CD4-positive, alpha-beta T cell treated with Interleukin-4 for 1 hour (primary cell): Measurements from ENCODE around the gene GNB1.
"Not testable (repeated sequence)": the region's sequence is repeated elsewhere in the genome, so short reads cannot be mapped to it uniquely, and the experiment has no call there.

Experiments used
- DNase-seq, 2 donors: peaks; one replicate each; pipeline ENCODE4 v3.0.0-alpha.2; 2020 to 2022

Gene GNB1

DNA sequence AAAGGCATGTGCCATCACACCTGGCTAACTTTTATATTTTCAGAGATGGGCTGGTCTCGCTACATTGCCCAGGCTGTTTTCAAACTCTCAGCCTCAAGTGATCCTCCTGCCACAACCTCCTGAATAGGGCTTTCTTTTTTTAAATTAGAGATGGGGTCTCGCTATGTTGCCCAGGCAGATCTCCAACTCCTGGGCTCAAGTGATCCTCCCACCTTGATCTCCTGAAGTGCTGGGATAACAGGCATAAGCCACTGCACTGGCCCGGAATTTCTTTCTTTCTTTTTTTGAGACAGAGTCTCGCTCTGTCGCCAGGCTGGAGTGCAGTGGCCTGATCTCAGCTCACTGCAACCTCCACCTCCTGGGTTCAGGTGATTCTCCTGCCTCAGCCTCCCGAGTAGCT is 34.7 kb downstream of the GNB1 start:
- not testable (repeated sequence) for DNase-seq

DNA sequence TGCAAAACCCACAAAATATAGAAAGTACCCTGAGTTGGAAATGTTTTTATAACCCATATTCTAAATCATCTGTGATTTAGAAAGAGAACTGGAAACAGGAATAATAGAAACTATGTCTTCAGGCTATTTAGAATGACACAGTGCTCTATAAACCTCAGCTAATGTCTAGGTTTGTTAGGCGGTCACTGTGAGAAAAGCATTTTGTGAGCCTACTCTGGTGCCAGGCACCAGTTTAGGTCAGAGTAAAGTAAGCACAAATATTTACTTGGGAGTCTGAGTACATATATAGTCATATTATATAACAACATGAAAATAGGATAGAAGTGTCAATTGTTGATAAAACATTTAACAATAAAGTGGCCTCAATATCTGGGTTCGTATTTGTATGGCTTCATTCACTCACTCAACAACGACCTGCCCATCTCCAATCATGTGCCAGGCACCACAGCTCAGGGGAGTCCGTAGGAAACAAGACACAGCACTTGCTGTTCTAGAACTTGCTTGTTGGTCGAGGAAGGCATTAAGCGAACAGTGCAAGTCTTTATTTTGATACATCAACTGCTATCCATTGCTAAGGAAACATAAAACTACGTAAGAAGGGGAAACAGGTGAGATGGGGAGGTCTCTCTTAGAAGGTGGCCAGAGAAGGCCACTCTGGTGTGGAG is 37.2 kb downstream of the GNB1 start:
- no peak for DNase-seq

GRCh38 chr1:1852619-1853414 is 38.1 kb downstream of the GNB1 start:
- DNase-seq = no peak

- DNase-seq = no peak
Observed at GRCh38 chr1:1847890-1848289, 43.0 kb downstream of the GNB1 start.

DNA sequence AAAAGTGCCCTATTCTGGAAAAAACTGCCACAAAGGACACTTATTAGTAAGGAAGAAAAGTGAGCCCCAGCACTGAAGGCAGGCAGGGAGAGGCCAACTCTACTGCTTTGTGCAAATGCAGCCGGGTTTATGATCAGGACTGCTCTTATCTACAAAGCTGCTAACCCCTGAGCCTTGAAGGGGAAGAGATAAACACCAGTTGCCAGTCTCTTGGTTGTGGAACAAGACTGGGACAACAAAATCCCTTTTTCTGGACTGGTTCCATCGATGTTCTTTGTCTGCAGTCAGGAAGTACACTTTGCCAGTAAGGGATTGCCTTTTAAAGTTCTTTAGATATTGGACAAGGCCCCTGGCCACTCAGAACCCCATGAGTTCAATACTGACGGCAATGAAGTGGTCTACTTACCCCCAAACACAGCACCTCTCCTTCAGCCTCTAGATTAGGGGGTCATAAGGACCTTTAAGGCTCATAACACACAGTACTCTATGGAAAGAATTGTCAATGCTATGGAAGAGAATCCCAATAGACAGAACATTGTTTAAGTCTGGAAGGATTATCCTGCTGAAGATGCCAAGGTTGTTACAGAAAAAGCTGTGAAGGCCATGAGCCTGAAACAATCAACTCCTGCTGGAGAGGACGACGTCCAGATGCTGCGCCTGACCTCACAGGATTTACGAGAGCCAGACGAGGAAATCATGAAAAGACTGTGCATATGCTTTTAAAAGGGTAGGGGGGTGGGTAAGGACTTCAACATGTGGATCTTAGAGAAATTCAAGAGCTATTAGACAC is 43.6 kb downstream of the GNB1 start:
- no peak for DNase-seq

DNA sequence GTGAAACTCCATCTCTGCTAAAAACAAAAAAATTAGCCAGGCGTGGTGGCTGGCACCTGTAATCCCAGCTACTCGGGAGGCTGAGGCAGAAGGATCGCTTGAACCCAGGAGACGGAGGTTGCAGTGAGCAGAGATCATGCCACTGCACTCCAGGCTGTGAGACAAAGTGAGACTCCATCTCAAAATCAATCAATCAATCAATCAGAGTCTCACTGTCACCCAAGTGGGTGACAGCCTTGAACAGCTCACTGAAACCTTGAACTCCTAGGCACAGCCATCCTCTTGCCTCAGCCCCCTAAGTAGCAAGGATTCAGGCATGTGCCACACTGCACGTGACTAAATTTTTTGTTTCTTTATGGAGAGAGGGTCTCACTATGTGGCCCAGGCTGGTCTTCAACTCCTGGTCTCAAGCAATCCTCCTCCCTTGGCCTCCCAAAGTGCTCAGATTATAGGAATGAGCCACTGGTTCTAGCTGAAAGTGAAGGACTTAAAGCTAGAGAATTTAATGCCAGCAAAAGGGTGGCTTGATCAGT is 44.4 kb downstream of the GNB1 start:
- DNase-seq = no peak

GRCh38 chr1:1842360-1843146 is 48.3 kb downstream of the GNB1 start:
- DNase-seq = no peak

DNA sequence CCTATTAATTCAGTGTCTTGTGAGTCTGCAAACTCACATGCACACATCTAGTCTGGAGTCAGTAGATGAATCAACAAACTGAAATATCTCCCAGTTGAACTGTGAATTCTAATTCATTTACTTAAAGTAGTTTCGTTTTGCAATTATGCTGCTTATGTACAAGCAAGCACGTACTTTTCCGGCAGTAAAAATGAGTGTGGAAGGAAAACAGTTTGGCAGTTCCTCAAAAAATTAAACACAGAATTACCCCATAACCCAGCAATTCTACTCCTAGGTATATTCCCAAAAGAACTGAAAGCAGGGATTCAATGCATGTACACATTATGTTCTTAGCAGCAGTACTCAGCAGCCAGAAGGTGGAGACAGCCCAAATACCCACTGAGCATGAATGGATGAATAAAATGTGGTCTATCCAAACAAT is 49.3 kb downstream of the GNB1 start:
- DNase-seq = no peak

DNA sequence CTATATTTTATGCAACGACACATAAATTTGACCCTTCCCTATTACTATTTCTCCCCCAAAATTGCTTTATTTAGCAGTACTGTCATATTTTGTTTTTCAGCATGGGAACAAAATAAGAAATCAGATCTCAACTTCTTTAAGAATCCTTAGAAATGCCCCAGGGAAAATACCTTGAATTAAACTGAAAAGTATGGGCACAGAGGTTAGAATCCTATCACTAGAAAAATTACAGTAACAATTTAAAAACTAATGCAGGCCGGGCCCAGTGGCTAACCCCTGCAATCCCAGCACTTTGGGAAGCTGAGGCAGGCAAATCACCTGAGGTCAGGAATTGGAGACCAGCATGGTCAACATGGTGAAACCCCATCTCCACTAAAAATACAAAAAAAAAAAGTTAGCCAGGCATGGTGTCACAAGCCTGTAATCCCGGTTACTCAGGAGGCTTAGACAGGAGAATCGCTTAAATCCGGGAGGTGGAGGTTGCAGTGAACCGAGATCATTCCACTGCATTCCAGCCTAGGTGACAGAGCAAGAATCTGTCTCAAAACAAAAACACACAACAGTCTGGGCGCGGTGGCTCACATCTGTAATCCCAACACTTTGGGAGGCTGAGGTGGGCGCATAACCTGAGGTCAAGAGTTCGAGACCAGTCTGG is 51.4 kb downstream of the GNB1 start:
- DNase-seq = no peak

DNA sequence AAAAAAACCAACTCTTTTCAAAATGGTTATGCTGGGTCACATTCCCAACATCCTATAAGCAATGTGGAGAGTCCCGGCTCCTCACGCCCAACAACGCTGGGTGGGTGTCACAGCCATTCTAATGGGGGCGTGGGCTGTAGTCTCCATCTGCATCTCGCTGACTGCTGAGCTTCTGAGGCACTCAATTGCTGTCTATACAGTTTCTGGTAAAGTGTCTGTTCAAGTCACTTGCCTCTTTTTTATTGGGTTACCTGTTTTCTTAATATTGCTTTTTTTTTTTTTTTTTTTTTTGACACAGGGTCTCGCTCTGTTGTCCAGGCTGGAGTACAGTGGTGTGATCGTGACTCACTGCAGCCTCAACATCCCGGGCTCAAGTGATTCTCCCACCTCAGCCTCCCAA is 54.8 kb downstream of the GNB1 start:
- DNase-seq = no peak

DNA sequence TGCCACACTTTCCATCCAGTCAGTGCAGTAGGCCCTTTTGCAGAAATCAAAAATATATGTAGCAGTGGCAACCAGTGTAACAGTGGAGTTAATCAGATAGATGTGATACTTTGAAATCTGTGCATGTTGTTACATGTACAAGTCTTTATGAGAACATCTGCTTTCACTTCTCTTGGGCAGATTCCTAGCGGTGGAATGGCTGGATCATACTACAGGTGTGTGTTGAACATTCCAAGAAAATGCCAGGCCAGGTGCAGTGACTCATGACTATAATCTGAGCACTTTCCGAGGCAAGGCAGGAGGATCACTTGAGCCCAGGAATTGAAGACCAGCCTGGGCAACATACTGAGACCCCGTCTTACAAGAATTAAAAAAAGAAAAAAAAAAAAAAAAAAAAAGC is 55.3 kb downstream of the GNB1 start:
- DNase-seq = no peak

- peak in 1 of 2 donors; percentile 41 for DNase-seq
Observed at GRCh38 chr1:1833916-1834325, 57.0 kb downstream of the GNB1 start.

- DNase-seq = peak in 1 of 2 donors; percentile 28
Observed at GRCh38 chr1:1833456-1833855, 57.4 kb downstream of the GNB1 start.

DNA sequence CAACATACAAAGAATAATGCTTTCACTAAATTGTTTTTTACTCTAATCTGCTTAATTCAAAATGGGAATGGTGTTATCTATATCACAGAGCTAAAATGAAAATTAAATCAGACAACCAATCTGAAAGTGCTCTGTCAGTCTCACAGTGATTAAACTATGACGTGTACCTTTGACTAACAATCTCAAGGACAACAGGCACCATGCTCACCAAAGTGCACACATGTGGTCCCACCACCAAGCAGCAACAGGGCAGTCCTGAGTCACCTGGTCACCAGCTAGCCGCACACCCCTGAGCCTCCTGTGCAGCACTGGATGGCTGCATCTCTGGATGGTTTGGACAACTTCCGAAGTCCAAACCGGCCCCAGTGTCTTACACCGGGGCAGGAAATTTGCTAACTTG is 58.1 kb downstream of the GNB1 start:
- DNase-seq = no peak

- no peak for DNase-seq
Observed at GRCh38 chr1:1832166-1832565, 58.7 kb downstream of the GNB1 start.

GRCh38 chr1:1827089-1827848 is 63.6 kb downstream of the GNB1 start:
- no peak for DNase-seq

DNA sequence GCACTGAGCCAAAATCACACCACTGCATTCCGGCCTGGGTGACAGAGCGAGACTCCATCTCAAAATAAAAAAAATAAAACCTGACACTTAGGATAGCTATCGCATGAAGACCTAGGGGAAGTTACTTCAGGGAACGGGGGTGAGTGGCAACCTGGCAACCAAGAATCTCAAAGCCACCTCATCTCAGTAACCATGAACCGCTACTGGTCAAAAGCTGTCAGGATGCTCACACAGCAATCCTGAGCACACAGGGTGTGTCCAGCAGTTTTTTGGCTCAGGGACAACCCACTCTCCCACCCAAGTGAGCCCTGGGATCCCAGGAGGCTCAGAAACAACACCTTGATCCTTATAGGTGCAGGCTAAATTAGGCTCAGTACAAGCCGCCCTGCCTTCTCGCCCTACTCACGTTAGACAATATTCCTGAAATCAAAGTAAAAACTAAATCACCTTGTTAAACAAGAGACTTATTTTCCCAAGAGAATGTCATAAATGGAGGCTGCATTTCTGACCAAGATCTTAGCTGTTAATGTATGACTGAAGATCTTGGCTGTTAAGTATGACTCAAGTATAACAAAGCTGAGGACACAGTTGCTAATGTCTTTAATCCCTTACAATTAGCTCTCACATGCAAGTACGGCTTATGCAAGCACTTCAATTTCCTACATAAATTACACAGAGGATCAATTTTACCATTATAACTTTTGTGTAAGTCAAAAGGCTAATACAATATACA is 64.4 kb downstream of the GNB1 start:
- no peak for DNase-seq

DNA sequence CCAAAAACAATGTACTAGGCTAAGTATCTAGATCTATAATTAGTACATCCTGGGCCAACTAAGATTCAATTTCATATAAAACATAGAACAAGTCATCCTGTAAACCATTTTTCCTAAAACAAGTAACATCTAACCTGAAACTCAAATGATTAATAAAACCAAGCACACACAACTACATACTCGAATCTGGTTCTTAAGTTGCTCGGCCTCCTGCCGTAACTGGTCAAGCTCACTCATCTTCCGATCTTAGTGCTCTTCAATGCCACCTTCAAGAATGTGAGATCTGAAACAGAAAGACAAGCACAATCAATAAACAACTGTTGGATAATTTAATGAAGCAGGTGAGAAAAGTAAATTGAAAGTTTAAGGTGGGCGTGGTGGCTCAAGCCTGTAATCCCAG is 65.7 kb downstream of the GNB1 start:
- no peak for DNase-seq

GRCh38 chr1:1819762-1820161 is 71.1 kb downstream of the GNB1 start:
- DNase-seq = no peak

- DNase-seq = no peak
Observed at GRCh38 chr1:1817221-1817620, 73.7 kb downstream of the GNB1 start.
